SK-N-SH (cell line): ENCODE measurements around the gene TCEAL2. TPM values are rescaled to one million over a fixed set of nuclear protein-coding genes. Genes with fewer than 3 reads are reported as not detected.

Source experiments
- CTCF ChIA-PET: fragments of 300-600, 350-600 bp; formaldehyde crosslinking; extraction: SDS; loops from one replicate; lab custom pipeline; 2021; lab: Yijun Ruan, JAX
- POLR2A ChIA-PET: fragments of 350-600 bp; sonication (Branson Sonifier 250); formaldehyde crosslinking; extraction: SDS; loops from one replicate; lab custom pipeline; 2020; ENCODE audit warnings: antibody characterized with exemption, inconsistent platforms; lab: Yijun Ruan, JAX
- DNase-seq: peaks from one replicate; pipeline ENCODE4 v3.0.0; 2012
- H2AFZ ChIP-seq: fragments of 200-600 bp; sonication (generic); 2 replicates; pipeline ENCODE4 v1.8.1; 2016; ENCODE audit warnings: antibody characterized with exemption, mild to moderate bottlenecking, low read depth
- H3F3A ChIP-seq: fragments of 200-600 bp; sonication (generic); replicated peaks from 2 replicates; pipeline ENCODE3; 2016; ENCODE audit warnings: antibody characterized with exemption, mild to moderate bottlenecking; ENCODE audit not compliant: insufficient read depth
- H3K27ac ChIP-seq, 2 experiments: fragments of 200-500 bp in 1 of 2; fragments of 200-600 bp in 1 of 2; sonication (Bioruptor generic) in 1 of 2; sonication (generic), shearing (Covaris generic) in 1 of 2; 2 replicates each; pipeline versions ENCODE4 v1.5.1 to v1.6.1; 2014 to 2016; ENCODE audit warnings: low read depth in 2 of 2, inconsistent platforms in 1 of 2, low read length in 1 of 2, mild to moderate bottlenecking in 1 of 2, mixed read lengths in 1 of 2
- H3K27me3 ChIP-seq: fragments of 200-600 bp; sonication (generic), shearing (Covaris generic); 2 replicates; pipeline ENCODE4 v1.6.1; 2016; ENCODE audit warnings: mixed run types; ENCODE audit not compliant: insufficient read depth
- H3K36me3 ChIP-seq, 2 experiments: fragments of 200-500 bp in 1 of 2; fragments of 200-600 bp in 1 of 2; sonication (Bioruptor generic) in 1 of 2; sonication (generic) in 1 of 2; replicated peaks in 1 of 2; 2 replicates each; pipeline versions ENCODE3 to v1.5.1; 2014 to 2016; ENCODE audit warnings: low read length in 1 of 2, mild to moderate bottlenecking in 1 of 2; ENCODE audit not compliant: insufficient read depth in 2 of 2, control insufficient read depth in 1 of 2
- H3K4me1 ChIP-seq, 2 experiments: fragments of 200-500 bp in 1 of 2; fragments of 200-600 bp in 1 of 2; sonication (Bioruptor generic) in 1 of 2; sonication (generic), shearing (Covaris generic) in 1 of 2; 2 replicates each; pipeline versions ENCODE4 v1.5.1 to v1.6.1; 2014 to 2016; ENCODE audit warnings: low read depth in 1 of 2, low read length in 1 of 2, mixed run types in 1 of 2; ENCODE audit not compliant: insufficient read depth in 2 of 2, control insufficient read depth in 1 of 2
- H3K4me2 ChIP-seq: fragments of 200-600 bp; sonication (generic), shearing (Covaris generic); 2 replicates; pipeline ENCODE4 v1.6.1; 2017; ENCODE audit warnings: mixed run types
- H3K4me3 ChIP-seq, 2 experiments: fragments of 200-500 bp in 1 of 2; fragments of 200-600 bp in 1 of 2; sonication (Bioruptor generic) in 1 of 2; sonication (generic), shearing (Covaris generic) in 1 of 2; 2 replicates each; pipeline versions ENCODE4 v1.5.1 to v1.8.1; 2014 to 2016; ENCODE audit warnings: low read depth in 2 of 2, inconsistent platforms in 1 of 2, low read length in 1 of 2, mild to moderate bottlenecking in 1 of 2, mixed read lengths in 1 of 2, moderate library complexity in 1 of 2
- H3K79me2 ChIP-seq: fragments of 200-600 bp; sonication (generic); 2 replicates; pipeline ENCODE4 v1.8.1; 2017; ENCODE audit warnings: mild to moderate bottlenecking; ENCODE audit not compliant: insufficient read depth
- H3K9ac ChIP-seq: fragments of 200-600 bp; sonication (generic); 2 replicates; pipeline ENCODE4 v1.6.1; 2017; ENCODE audit warnings: mixed run types
- H3K9me2 ChIP-seq: fragments of 200-600 bp; sonication (generic); 2 replicates; pipeline ENCODE4 v1.6.1; 2017; ENCODE audit warnings: mixed run types
- H3K9me3 ChIP-seq: fragments of 200-600 bp; sonication (generic); 2 replicates; pipeline ENCODE4 v1.6.1; 2017; ENCODE audit warnings: mixed run types, mild to moderate bottlenecking, moderate library complexity
- H4K20me1 ChIP-seq: fragments of 200-600 bp; sonication (generic); 2 replicates; pipeline ENCODE4 v1.6.1; 2017; ENCODE audit warnings: mild to moderate bottlenecking, mixed run types; ENCODE audit not compliant: insufficient read depth
- CHD2 ChIP-seq: fragments of 150-350 bp; IDR thresholded peaks from 2 replicates; pipeline ENCODE4 v1.6.1; 2018; ENCODE audit warnings: low read length; ENCODE audit not compliant: partially characterized antibody
- CTCF ChIP-seq: fragments of 200-600 bp; sonication (generic); IDR thresholded peaks from 2 replicates; pipeline ENCODE4 v1.6.1; 2017; ENCODE audit warnings: antibody characterized with exemption, mild to moderate bottlenecking, moderate library complexity
- ELF1 ChIP-seq: IDR thresholded peaks from 2 replicates; pipeline ENCODE4 v1.4.0; 2012
- EP300 ChIP-seq, 2 experiments: IDR thresholded peaks; 2 replicates each; pipeline versions ENCODE4 v1.4.0 to v1.6.1; 2012; ENCODE audit warnings: borderline replicate concordance in 1 of 2, low read depth in 1 of 2, low read length in 1 of 2
- FOSL2 ChIP-seq: IDR thresholded peaks from 2 replicates; pipeline ENCODE4 v1.4.0; 2012; ENCODE audit warnings: low read depth, mild to moderate bottlenecking, moderate library complexity, borderline replicate concordance
- FOXJ3 ChIP-seq: sonication (generic); formaldehyde crosslinking; IDR thresholded peaks from 2 replicates; pipeline ENCODE4 v1.5.1; 2020; ENCODE audit warnings: mild to moderate bottlenecking, missing genetic modification reagents
- GATA2 ChIP-seq: sonication (generic); formaldehyde crosslinking; IDR thresholded peaks from 2 replicates; pipeline ENCODE4 v1.5.0; 2020; ENCODE audit warnings: mild to moderate bottlenecking, missing genetic modification reagents
- MXI1 ChIP-seq: IDR thresholded peaks from 2 replicates; pipeline ENCODE4 v1.6.1; 2012; ENCODE audit warnings: mild to moderate bottlenecking, low read depth, low read length, improper control_type of control experiment
- NFIC ChIP-seq: IDR thresholded peaks from 2 replicates; pipeline ENCODE4 v1.4.0; 2012; ENCODE audit warnings: borderline replicate concordance
- POLR2AphosphoS5 ChIP-seq: IDR thresholded peaks from 2 replicates; pipeline ENCODE4 v1.6.1; 2012; ENCODE audit warnings: low read depth, low read length
- RFX5 ChIP-seq: IDR thresholded peaks from 2 replicates; pipeline ENCODE4 v1.6.1; 2012; ENCODE audit warnings: mild to moderate bottlenecking, improper control_type of control experiment, low read length
- RXRA ChIP-seq: IDR thresholded peaks from 2 replicates; pipeline ENCODE4 v1.4.0; 2012; ENCODE audit warnings: low read depth, mild to moderate bottlenecking, borderline replicate concordance
- TAF1 ChIP-seq: IDR thresholded peaks from 2 replicates; pipeline ENCODE4 v1.6.1; 2012; ENCODE audit warnings: low read depth, mild to moderate bottlenecking, low read length, moderate library complexity, borderline replicate concordance
- TEAD4 ChIP-seq: IDR thresholded peaks from 2 replicates; pipeline ENCODE4 v1.4.0; 2012; ENCODE audit warnings: mild to moderate bottlenecking, borderline replicate concordance; ENCODE audit not compliant: insufficient read depth
- YY1 ChIP-seq: IDR thresholded peaks from 2 replicates; pipeline ENCODE4 v1.4.0; 2012; ENCODE audit warnings: low read depth, mild to moderate bottlenecking
- WGBS: methylation state at CpG from one replicate; pipeline ENCODE4 v1.1.6; 2017; ENCODE audit warnings: low lambda C conversion rate; 5-methylcytosine and 5-hydroxymethylcytosine counted together
- polyA plus RNA-seq, 3 experiments: library from polyadenylated mRNA; depleted of rRNA; stranded (reverse); fragments of >200 nt; gene quantifications; 2 replicates each; pipeline ENCODE4 v1.2.3, GENCODE V29; 2012
- TF ChIP-seq, protein P1 (sequence below): IDR thresholded peaks from 2 replicates; pipeline ENCODE4 v1.4.0; 2012; ENCODE audit warnings: low read depth, borderline replicate concordance

TCEAL2 gene
- polyA plus RNA-seq, 1 of the 3 experiments (the other 2 are of a cell fraction) = 0.12 TPM

- Histone ChIP-seq H3K4me3 (no peak overlapping the region), H3F3A (no peaks in the 10 kb centered on the region), H4K20me1 (no peaks in the 10 kb centered on the region), H2AFZ (no peak overlapping the region), H3K79me2 (no peaks in the 10 kb centered on the region), H3K9me3 (no peaks in the 10 kb centered on the region; the same call in 1 of the 2 replicates), H3K9me2 (no peaks in the 10 kb centered on the region), H3K4me2 (no peak overlapping the region), H3K27me3 (no peaks in the 10 kb centered on the region), H3K27ac (no peak overlapping the region), H3K36me3 (no peaks in the 10 kb centered on the region), H3K4me1 (no peaks in the 10 kb centered on the region), H3K9ac (no peak overlapping the region)
- no peak for DNase-seq
- POLR2A ChIA-PET = no interaction called here
- TF ChIP-seq TEAD4 = no peak
- TF ChIP-seq POLR2AphosphoS5 = no peak
- TF ChIP-seq CTCF = peak; percentile 32
- WGBS = 2% methylated on average over 5 of the region's 5 CpGs
- CTCF ChIA-PET = no interaction called here
These were observed 39.8 kb upstream of the TCEAL2 start for GRCh38 chrX:102085706-102086105.

GRCh38 chrX:102113367-102113766, 12.1 kb upstream of the TCEAL2 start:
- ChIA-PET CTCF (no interaction called here), POLR2A (no interaction called here)
- Histone ChIP-seq H3K4me2 (no peak overlapping the region), H3K9ac (no peak overlapping the region), H3K9me3 (no peaks in the 10 kb centered on the region), H3K36me3 (no peaks in the 10 kb centered on the region), H3K27ac (no peak overlapping the region), H3K4me3 (no peak overlapping the region), H2AFZ (no peak overlapping the region), H3K79me2 (no peaks in the 10 kb centered on the region), H3F3A (no peaks in the 10 kb centered on the region), H3K9me2 (no peaks in the 10 kb centered on the region), H3K4me1 (no peaks in the 10 kb centered on the region), H4K20me1 (no peaks in the 10 kb centered on the region), H3K27me3 (no peaks in the 10 kb centered on the region)
- 3% methylated on average over 4 of the region's 4 CpGs for WGBS
- DNase-seq = no peak
- TF ChIP-seq RFX5 (no peak), EP300 (IDR thresholded peaks at IDR 0.05; ENCODE audit: borderline replicate concordance in 1 of 2, low read depth in 1 of 2, low read length in 1 of 2) (no peak), RXRA (no peak), CHD2 (no peak), NFIC (no peak), MXI1 (no peak), FOXJ3 (CRISPR knock-in tag) (no peak), ELF1 (no peak), GATA2 (CRISPR knock-in tag) (no peak), YY1 (no peak), FOSL2 (no peak), CTCF (no peak), TAF1 (no peak)
- TF ChIP-seq, protein P1, sequence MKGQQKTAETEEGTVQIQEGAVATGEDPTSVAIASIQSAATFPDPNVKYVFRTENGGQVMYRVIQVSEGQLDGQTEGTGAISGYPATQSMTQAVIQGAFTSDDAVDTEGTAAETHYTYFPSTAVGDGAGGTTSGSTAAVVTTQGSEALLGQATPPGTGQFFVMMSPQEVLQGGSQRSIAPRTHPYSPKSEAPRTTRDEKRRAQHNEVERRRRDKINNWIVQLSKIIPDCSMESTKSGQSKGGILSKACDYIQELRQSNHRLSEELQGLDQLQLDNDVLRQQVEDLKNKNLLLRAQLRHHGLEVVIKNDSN = no peak
